Lower leg skin (tissue), 3 donors: Measurements from ENCODE around the gene EID1.

ENCODE experiments used
- POLR2A ChIP-seq, 2 donors: fragments of 450-650 bp; IDR thresholded peaks; one replicate each; pipeline ENCODE4 v1.6.1; 2016 to 2017; ENCODE audit warnings: antibody characterized with exemption in 2 of 2, mild to moderate bottlenecking in 1 of 2, moderate library complexity in 1 of 2
- TF ChIP-seq, protein P1 (sequence below), 3 donors: fragments of 450-650 bp; IDR thresholded peaks; one replicate each; pipeline ENCODE4 v1.5.1; 2016; ENCODE audit warnings: antibody characterized with exemption in 3 of 3, mild to moderate bottlenecking in 3 of 3, moderate library complexity in 2 of 3

DNA sequence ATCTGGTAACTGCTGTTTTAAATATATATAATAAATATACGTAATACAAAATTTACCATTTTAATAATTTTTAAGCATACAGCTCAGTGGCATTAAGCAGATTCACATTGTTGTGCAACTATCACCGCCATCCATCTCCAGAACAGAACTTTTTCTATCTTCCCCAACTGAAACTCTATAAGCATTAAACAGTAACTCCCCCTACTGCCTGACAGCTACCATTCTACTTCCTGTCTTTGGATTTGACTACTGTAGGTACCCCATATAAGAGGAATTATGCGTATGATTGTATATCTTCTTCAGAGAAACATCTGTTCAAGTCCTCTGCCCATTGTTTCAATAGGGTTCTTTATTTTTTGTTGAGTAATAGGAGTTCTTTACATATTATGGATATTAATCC is 36.8 kb downstream of the EID1 start:
- TF ChIP-seq, protein P1, sequence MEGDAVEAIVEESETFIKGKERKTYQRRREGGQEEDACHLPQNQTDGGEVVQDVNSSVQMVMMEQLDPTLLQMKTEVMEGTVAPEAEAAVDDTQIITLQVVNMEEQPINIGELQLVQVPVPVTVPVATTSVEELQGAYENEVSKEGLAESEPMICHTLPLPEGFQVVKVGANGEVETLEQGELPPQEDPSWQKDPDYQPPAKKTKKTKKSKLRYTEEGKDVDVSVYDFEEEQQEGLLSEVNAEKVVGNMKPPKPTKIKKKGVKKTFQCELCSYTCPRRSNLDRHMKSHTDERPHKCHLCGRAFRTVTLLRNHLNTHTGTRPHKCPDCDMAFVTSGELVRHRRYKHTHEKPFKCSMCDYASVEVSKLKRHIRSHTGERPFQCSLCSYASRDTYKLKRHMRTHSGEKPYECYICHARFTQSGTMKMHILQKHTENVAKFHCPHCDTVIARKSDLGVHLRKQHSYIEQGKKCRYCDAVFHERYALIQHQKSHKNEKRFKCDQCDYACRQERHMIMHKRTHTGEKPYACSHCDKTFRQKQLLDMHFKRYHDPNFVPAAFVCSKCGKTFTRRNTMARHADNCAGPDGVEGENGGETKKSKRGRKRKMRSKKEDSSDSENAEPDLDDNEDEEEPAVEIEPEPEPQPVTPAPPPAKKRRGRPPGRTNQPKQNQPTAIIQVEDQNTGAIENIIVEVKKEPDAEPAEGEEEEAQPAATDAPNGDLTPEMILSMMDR (IDR thresholded peaks at IDR 0.05), result no peak
- no peak for TF ChIP-seq POLR2A (IDR thresholded peaks at IDR 0.05)
